Measurements from ENCODE around the gene CCL16.
A peak's percentile ranks its signal among the peaks of the same experiment; 100 is the strongest.

CCL16 gene

DNA sequence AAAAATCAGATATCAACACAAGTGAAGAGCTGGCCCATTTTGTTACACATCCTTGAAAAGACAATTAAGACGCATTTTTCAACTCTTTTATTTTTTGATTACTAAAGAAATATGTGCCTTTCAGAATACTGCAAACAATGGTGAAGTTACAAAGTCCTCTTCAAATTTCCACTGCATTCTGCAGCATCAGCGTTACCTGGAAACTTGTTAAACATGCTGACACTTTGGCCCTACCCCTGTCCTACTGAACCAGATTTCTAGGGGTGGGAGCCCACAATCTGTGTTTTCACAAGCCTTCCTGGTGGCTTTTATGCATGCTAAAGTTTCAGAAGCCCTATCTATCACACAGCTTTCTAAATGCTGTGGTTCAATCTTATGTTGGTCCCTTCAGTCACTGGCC, 9.8 kb upstream of the CCL16 start:
- in situ Hi-C loops (cut with MboI; ENCODE audit: low pct_unique_long_range_greater_than_20kb, low sequenced_read_pairs), result no loop called here
- DNase-seq, result no peak

DNA sequence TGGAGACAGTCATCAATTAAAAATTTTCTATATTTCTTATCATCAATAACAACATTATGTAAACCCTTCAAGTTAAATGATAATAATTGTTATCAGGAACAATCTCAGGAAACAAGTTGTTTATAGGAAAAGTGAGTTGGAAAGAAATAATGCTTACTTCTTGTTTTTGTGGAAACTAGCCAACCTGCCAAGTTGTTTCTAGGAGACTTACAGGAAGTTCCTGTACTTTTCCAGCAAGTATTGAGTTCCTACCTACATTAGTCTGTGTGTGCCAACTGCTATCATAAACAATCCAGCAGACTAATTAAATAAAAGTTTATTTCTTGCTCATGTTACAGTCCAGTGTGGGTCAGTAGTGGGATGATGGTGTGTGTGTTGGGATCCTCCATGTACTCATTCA, 6.9 kb upstream of the CCL16 start:
- in situ Hi-C loops (cut with MboI; ENCODE audit: low pct_unique_long_range_greater_than_20kb, low sequenced_read_pairs), result no loop called here
- no peak for DNase-seq

DNA sequence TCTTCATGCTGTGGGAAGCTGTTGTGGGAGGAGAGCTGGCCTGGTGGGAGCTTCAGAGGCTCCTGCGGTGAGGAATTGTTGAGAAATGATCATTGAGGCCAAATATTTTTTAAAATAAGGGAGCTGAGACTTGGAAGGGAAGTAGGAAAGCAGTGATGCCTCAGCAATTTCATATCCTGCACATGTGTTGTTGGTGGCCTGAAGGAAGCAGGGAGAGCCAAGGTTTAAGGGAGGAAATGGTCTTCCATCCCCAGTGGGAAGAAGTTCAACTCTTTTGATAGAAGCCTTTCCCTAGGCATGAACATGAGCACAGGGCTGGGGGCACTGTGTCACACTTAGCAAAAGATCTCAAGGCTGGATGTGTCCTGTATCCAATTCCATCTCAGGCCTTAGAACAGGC, 5.3 kb upstream of the CCL16 start, which contains the start of gene CCL14:
TSS of gene CCL14 (minus strand) at position 87 of the 400 bp plus-strand sequence. CDS start at position 7, 80 bp downstream.
- no peak for DNase-seq
- in situ Hi-C loops (cut with MboI; ENCODE audit: low pct_unique_long_range_greater_than_20kb, low sequenced_read_pairs), result no loop called here

DNA sequence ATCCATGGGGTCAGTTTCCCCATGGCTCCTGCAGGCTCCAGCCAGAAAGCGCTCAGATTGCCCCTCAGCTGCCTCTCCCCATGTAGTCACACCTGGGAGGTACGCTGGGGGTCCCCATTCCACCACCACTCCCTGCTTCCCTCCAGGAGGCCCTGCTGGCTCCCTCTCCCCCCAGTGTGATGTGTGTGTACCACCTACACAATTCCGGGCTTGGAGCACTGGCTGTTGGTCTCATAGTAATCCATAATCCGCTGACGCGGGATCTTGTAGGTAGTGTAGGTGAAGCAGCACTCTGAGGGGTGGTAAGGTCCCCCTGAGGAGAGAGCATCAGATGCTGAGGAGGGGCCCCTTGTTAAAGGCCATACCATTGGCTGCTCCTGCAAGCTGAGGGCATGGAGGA, 2.8 kb upstream of the CCL16 start:
- in situ Hi-C loops (cut with MboI; ENCODE audit: low pct_unique_long_range_greater_than_20kb, low sequenced_read_pairs), result no loop called here

DNA sequence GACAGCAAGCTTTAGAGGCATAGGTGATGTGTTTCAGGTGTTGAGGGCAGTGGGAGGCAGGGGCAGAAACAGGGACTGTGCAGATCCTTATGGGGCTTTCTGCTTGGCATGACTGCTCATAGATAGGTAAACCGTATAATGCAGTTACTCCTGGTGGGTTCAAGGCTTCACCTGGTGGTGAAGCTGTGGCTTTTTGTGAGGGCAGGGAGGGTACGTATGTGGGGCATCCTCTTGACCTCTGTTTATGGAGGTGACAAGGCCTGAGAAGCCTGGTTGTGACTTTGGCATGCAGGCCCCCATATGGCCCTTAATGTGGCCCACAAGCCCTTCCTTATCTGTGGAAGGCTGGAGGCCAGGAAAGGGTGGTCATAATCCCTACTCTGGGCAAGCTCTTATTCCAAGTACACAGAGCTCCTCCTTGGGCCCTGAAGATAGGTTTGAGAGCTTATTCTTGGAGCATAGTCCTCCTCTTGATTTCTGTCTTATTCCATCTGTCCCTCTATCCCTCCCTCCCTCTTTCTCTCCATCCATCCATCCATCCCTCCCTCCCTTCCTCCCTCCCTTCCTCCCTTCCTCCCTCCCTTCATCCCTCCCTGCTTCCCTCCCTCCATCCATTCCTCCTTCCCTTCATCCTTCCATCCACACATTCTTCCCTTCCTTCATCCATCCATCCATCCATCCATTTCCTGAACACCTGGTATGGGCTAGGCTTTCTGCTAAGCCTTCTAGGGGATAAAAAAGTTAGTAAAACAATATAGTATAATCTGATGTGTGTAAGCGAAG, 1.3 kb upstream of the CCL16 start:
- DNase-seq, result no peak
- in situ Hi-C loops (cut with MboI; ENCODE audit: low pct_unique_long_range_greater_than_20kb, low sequenced_read_pairs), result no loop called here

More for the DNA sequence above, 2.8 kb upstream of the CCL16 start:
- DNase-seq, result no peak

DNA sequence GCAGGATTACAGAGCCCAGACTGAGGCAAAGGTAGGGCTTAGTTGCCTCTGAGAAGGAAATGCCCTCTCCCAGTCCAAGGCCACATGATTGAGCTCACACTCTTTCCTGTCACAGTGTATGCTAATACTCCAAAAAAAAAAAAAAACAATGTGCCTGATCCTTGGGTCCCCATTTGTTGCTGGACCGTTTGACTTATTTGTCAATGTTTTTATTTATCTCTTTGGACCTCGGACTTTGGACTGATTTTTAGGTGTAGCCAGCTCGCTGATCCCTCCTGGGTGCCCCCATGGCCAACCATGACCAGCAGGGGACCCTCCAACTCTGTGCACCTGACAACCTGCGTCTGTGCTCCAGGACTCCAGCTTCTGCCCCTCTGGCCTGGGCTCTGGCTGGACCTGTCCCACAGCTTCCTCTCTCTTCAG, 622 bp upstream of the CCL16 start:
- in situ Hi-C loops (cut with MboI; ENCODE audit: low pct_unique_long_range_greater_than_20kb, low sequenced_read_pairs), result no loop called here
- peak; percentile 11 for DNase-seq

DNA sequence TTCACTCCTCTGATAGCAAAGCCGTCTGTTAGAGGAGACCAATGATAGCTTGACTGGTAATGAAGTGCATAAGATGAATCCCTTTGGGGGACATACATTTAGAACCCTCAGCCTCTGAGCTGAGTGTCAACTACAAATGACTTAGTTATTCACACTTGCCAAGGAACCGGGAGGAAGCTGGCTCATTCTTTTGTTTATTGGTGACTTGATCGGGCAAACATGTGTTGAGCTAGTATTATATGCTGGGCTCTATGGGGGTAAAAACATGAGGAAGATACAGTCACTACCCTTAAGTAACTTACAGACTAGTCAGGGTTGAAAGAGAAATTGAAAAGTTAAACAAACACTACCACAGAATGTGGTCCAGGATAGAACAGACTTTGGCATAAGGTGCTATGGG, 3.0 kb downstream of the CCL16 start:
- no peak for DNase-seq
- in situ Hi-C loops (cut with MboI; ENCODE audit: low pct_unique_long_range_greater_than_20kb, low sequenced_read_pairs), result no loop called here

DNA sequence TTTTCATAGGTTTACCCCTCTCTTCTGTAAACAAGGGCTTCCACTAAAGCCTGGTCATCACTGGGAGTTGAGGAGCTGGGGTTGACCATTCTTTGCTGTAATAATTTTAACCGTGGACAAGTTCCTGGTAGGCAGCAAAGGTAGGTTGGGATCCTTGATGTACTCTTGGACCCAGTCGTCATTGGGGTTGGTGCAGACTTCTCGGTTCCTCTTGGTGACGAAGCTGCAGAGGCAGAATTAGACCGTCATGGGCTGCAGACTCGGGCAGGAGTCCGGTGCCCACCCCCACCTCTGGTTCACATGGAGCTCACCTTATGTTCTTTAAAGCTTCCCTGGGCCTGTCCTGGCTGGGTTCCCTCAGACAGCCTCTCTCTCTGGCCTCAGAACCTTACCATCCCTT, 3.8 kb downstream of the CCL16 start:
- DNase-seq, result no peak
- in situ Hi-C loops (cut with MboI; ENCODE audit: low pct_unique_long_range_greater_than_20kb, low sequenced_read_pairs), result no loop called here

DNA sequence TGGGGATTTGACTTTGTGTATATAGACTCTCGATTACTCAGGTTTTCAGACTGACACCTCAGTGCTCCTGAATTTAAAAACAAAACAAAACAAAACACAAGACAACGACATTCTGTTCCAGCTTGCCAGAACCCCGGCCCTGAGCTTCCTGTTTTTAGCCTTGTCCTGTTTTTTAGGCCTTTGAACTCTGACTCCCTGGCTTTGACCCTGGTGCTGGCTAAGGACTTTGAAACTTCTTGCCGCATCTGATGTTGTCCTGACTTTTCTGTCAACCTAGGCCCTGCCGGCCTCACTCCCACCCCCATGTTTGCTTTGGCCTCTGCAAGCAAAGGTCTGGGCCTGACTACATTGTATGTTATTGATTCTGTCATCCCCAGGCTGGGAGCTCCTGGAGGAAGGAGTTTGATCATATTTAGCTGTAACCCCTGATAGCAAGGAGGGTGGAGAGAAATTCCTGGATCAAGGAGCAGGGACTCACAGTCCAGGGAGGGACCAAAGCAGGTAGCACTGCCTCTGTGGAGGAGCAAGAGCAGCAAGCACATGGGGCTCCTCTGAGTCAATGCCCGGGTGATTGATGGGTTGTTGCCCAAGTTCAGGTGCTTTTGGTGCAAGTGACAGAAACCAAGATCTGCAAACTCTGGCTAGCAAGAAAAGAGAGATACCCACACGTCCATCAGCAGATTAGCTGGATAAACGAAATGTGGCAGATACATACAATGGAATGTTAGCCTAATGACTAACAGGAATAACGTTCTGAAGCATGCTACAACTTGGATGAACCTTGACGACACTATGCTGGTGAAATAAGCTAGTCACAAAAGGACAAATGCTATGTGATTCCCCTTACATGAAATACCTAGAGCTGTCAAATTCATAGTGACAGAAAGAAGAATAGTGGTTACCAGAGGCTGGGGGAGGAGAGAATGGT, 7.7 kb downstream of the CCL16 start:
- no peak for DNase-seq
- in situ Hi-C loops (cut with MboI; ENCODE audit: low pct_unique_long_range_greater_than_20kb, low sequenced_read_pairs), result no loop called here

DNA sequence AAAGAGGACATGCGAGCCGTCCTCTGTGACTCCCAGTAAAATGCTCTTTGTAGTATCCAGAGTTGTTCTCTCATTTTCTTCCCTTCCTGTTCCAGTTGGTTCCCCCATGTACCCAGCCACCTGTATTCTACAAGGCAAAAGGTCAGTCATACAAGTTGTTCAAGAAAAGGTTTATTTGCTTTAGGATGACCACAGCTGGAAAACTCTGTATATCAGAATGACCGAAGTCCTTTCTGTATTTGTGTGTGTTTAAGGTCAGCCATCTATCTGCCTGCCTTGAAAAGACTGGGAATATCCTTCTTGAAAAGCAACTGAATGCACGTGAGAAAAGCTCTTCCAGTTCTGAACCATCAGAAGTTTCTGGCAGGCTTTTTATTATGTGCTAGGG, 8.4 kb downstream of the CCL16 start:
- DNase-seq, result no peak
- in situ Hi-C loops (cut with MboI; ENCODE audit: low pct_unique_long_range_greater_than_20kb, low sequenced_read_pairs), result no loop called here

DNA sequence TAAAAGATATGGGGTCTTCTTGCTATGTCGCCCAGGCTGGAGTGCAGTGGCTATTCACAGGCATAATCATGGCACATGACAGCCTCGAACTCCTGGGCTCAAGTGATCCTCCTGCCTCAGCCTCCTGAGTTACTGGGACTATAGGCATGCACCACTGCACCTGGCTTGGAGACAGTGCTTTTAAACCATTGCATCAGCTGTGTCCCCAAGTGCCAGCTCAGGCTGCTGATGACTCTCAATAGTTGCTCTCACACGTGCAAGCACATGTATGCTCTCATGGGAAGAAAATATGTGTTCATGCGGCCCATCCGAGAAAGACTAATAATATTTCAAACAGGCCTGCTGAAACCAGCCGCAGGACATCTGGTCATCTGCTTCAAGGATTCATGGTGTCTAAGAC, 8.8 kb downstream of the CCL16 start:
- in situ Hi-C loops (cut with MboI; ENCODE audit: low pct_unique_long_range_greater_than_20kb, low sequenced_read_pairs), result no loop called here
- no peak for DNase-seq

DNA sequence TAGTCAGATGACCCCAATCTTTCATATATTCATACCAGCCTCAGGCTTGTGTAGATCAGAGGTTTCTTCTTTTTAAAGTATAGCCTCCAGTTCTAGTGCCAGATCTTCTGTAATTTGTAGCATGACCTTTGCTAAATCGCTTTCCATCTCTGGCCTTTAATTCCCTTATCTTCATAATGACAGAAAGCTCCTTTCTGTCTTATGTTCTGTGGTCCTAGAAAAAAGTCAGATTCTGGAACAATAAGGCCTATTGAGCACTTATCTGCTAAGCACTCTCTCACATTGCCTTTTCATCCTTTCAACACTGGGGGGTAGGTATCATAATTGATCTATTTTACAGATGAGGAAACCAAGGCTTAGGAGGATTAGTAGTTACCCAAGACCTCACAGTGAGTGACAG, 9.2 kb downstream of the CCL16 start:
- no peak for DNase-seq
- in situ Hi-C loops (cut with MboI; ENCODE audit: low pct_unique_long_range_greater_than_20kb, low sequenced_read_pairs), result no loop called here

DNA sequence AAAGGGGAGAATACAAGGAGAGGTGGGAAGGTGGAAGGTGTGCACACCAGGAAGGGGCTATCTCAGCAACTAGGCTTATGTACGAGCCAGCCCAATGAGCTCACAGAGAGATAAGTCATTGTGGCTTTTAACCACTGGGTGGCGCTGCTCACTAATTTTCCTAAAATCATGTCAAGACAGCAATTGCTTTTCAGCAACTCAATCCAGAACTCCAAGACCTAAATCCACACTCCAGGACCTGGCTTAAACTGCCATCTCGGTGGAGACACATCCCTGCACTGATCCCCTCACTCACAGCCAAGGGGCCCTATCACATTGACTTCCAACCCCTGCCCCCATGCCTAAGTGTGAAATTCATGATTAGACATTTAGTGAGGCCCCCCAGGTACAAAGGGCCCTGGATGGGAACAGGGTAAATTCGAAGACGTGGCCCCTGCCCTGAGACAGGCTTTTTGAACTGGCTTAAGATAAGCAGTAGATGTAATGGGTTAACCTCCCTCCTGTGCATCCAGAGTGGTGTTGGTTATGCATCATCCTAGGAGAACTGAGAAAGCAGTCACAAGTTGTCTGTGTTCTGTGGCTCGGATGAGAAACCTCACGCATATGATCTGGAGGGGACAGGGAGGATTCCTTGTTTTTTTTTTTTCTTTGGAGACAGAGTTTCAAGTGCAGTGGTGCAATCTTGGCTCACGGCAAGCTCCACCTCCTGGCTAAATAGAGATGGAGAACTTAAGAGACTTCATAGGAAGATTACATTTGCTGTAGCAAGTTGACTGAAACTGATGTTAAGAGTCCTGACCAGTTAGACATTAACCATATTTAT, 11.5 kb downstream of the CCL16 start:
- DNase-seq, result peak; percentile 74
- in situ Hi-C loops (cut with MboI; ENCODE audit: low pct_unique_long_range_greater_than_20kb, low sequenced_read_pairs), result no loop called here

DNA sequence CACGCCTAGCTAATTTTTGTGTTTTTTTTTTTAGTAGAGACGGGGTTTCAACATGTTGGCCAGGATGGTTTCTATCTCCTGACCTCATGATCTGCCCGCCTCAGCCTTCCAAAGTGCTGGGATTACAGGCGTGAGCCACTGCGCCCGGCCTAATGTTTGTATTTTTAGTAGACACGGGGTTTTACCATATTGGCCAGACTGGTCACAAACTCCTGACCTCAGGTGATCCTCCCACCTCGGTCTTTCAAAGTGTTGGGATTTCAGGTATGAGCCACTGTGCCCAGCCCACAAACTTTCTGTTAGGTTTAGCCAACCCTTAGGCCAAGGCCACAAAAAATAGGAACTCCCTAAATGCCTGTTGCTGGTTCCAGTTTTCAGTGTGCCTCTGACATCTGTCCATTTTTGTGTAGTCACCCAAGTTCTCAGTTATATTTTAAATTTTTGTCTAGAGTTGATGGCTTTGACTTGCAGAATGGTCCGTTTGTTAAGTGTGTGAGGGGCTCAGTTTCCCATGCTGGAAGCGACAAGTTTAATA, 12.7 kb downstream of the CCL16 start:
- in situ Hi-C loops (cut with MboI; ENCODE audit: low pct_unique_long_range_greater_than_20kb, low sequenced_read_pairs), result no loop called here
- DNase-seq, result no peak

DNA sequence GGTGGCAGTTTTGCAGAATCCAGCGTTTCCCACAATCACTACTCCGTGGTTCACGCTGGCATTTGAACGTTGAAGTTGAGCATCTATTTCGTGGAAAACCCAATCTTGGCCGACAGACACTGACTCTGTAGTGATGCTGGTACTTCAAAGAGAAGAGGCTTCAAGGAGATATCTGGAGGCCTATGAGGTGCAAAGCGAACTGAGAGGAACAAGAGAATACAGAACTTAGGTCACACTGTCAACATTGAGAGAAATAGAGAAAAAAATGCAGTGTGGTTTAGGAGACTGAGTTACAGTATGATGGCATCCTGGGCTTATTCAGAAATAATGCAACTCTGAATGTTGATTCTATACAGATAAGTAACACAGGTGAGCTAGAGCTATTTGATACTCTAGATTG, 16.0 kb downstream of the CCL16 start:
- no peak for DNase-seq
- in situ Hi-C loops (cut with MboI; ENCODE audit: low pct_unique_long_range_greater_than_20kb, low sequenced_read_pairs), result no loop called here

DNA sequence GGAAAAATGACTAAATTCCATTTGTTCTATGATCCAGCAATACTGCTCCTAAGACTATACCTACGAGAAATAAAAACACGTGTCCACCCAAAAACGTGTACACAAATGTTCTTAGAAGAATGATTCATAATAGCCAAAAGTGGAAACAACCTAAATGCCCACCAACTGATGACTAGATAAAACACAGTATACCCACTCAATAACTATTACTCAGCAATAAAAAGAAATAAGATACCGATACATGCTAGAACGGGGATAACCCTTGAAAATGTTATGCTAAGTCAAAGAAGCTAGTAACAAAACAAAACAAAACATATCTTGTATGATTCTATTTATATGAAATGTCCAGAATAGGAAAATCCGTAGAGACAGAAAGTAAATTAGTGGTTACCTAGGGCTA, 17.6 kb downstream of the CCL16 start:
- in situ Hi-C loops (cut with MboI; ENCODE audit: low pct_unique_long_range_greater_than_20kb, low sequenced_read_pairs), result no loop called here
- DNase-seq, result no peak

DNA sequence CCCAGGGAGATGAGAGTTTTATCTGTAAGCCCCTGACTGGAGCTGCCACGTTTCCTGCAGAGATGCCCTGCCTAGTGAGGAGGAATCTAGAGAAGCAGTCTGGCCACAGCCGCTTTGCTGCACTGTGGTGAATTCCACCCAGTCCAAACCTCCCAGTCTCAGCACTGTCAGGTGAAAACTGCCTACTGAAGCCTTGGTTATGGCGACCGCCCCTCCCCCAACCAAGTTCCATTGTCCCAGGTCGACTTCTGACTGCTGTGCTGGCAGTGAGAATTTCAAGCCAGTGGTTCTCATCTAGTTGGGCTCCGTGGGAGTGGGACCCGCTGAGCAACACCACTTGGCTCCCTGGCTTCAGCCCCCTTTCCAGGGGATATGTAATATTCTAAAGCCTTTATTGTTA, 27.6 kb downstream of the CCL16 start:
- no peak for DNase-seq
- in situ Hi-C loops (cut with MboI; ENCODE audit: low pct_unique_long_range_greater_than_20kb, low sequenced_read_pairs), result no loop called here

DNA sequence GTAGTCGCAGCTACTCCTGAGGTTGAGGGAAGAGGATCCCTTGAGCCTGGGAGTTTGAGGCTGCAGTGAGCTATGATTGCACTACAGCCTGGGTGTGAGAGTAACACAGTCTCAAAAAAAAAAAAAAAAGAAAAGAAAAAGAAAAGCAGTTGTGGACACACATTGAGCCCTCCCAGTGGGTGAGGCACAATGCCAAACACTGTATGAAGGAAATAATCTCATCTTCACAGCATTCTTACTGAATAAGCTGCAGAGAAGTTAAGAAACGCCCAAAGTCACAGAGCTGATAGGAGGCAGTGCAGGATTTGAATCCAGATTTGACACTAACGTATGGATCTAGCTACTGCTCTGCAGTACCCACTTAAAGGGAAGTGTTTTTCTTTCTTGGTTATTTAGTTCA, 31.9 kb downstream of the CCL16 start:
- in situ Hi-C loops (cut with MboI; ENCODE audit: low pct_unique_long_range_greater_than_20kb, low sequenced_read_pairs), result no loop called here
- DNase-seq, result no peak

DNA sequence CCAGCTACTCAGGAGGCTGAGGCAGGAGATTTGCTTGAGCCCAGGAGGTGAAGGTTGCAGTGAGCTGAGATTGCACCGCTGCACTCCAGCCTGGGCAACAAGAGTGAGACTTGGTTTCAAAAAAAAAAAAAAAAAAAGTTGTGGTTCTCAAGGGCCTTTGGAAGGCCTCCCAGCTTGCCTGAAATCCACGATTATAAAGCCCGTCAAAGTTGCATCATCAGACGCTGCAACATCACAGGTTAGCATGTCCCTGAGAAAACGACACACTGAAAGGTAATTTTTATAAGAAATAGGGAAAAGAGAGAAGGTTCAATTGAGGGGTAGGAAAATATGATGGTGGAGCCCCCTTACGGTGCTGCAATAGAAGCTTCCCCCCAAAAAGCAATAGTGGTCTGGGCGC, 33.2 kb downstream of the CCL16 start:
- in situ Hi-C loops (cut with MboI; ENCODE audit: low pct_unique_long_range_greater_than_20kb, low sequenced_read_pairs), result no loop called here
- DNase-seq, result no peak

All from KBM-7 (cell line).